ENCODE data around the gene CNTNAP2.
"Not testable (repeated sequence)": the region's sequence is repeated elsewhere in the genome, so short reads cannot be mapped to it uniquely, and the experiment has no call there.

CNTNAP2 gene

GRCh38 chr7:147801762-147802161 is 1685.2 kb downstream of the CNTNAP2 start:
- DNase-seq (ENCODE audit: low read depth in 4 of 4, low spot score in 1 of 4), result not testable (repeated sequence)

GRCh38 chr7:147803151-147803550 is 1686.5 kb downstream of the CNTNAP2 start:
- no peak for DNase-seq (ENCODE audit: low read depth in 4 of 4, low spot score in 1 of 4)

- no peak for DNase-seq (ENCODE audit: low read depth in 4 of 4, low spot score in 1 of 4)
These were observed 1687.0 kb downstream of the CNTNAP2 start for GRCh38 chr7:147803606-147804005.

GRCh38 chr7:147804032-147804431 is 1687.4 kb downstream of the CNTNAP2 start:
- DNase-seq (ENCODE audit: low read depth in 4 of 4, low spot score in 1 of 4), result no peak

GRCh38 chr7:147805996-147806576 is 1689.5 kb downstream of the CNTNAP2 start:
- no peak for DNase-seq (ENCODE audit: low read depth in 4 of 4, low spot score in 1 of 4)

GRCh38 chr7:147809786-147810185 is 1693.2 kb downstream of the CNTNAP2 start:
- no peak for DNase-seq (ENCODE audit: low read depth in 4 of 4, low spot score in 1 of 4)

GRCh38 chr7:147810269-147810668 is 1693.7 kb downstream of the CNTNAP2 start:
- DNase-seq (ENCODE audit: low read depth in 4 of 4, low spot score in 1 of 4), result no peak

- DNase-seq (ENCODE audit: low read depth in 4 of 4, low spot score in 1 of 4), result no peak
These were observed 1695.3 kb downstream of the CNTNAP2 start for GRCh38 chr7:147811923-147812322.

- no peak for DNase-seq (ENCODE audit: low read depth in 4 of 4, low spot score in 1 of 4)
These were observed 1696.7 kb downstream of the CNTNAP2 start for GRCh38 chr7:147813316-147813715.

- no peak for DNase-seq (ENCODE audit: low read depth in 4 of 4, low spot score in 1 of 4)
These were observed 1701.7 kb downstream of the CNTNAP2 start for GRCh38 chr7:147818317-147818716.

- no peak for DNase-seq (ENCODE audit: low read depth in 4 of 4, low spot score in 1 of 4)
These were observed 1708.1 kb downstream of the CNTNAP2 start for GRCh38 chr7:147824671-147825070.

- no peak for DNase-seq (ENCODE audit: low read depth in 4 of 4, low spot score in 1 of 4)
These were observed 1712.4 kb downstream of the CNTNAP2 start for GRCh38 chr7:147829016-147829415.

GRCh38 chr7:147833557-147833956 is 1717.0 kb downstream of the CNTNAP2 start:
- no peak for DNase-seq (ENCODE audit: low read depth in 4 of 4, low spot score in 1 of 4)

GRCh38 chr7:147833970-147834369 is 1717.4 kb downstream of the CNTNAP2 start:
- DNase-seq (ENCODE audit: low read depth in 4 of 4, low spot score in 1 of 4), result no peak

- DNase-seq (ENCODE audit: low read depth in 4 of 4, low spot score in 1 of 4), result no peak
These were observed 1736.2 kb downstream of the CNTNAP2 start for GRCh38 chr7:147852833-147853232.

- DNase-seq (ENCODE audit: low read depth in 4 of 4, low spot score in 1 of 4), result no peak
These were observed 1740.8 kb downstream of the CNTNAP2 start for GRCh38 chr7:147857152-147858140.

GRCh38 chr7:147858421-147858820 is 1741.8 kb downstream of the CNTNAP2 start:
- no peak for DNase-seq (ENCODE audit: low read depth in 4 of 4, low spot score in 1 of 4)

GRCh38 chr7:147859033-147859432 is 1742.4 kb downstream of the CNTNAP2 start:
- no peak for DNase-seq (ENCODE audit: low read depth in 4 of 4, low spot score in 1 of 4)

- no peak for DNase-seq (ENCODE audit: low read depth in 4 of 4, low spot score in 1 of 4)
These were observed 1742.9 kb downstream of the CNTNAP2 start for GRCh38 chr7:147859486-147859885.

- no peak for DNase-seq (ENCODE audit: low read depth in 4 of 4, low spot score in 1 of 4)
These were observed 1744.6 kb downstream of the CNTNAP2 start for GRCh38 chr7:147861058-147861716.

- DNase-seq (ENCODE audit: low read depth in 4 of 4, low spot score in 1 of 4), result no peak
These were observed 1745.3 kb downstream of the CNTNAP2 start for GRCh38 chr7:147861945-147862344.

- DNase-seq (ENCODE audit: low read depth in 4 of 4, low spot score in 1 of 4), result no peak
These were observed 1752.9 kb downstream of the CNTNAP2 start for GRCh38 chr7:147869456-147869855.

Data from stimulated activated CD4-positive, alpha-beta T cell treated with anti-CD3 and anti-CD28 coated beads, Interleukin-1b, Interleukin-23, amount 100 ng/mL, for 24 hours (primary cell).